NCI-H1092 (cell line): ENCODE measurements around the gene FKBP14.
"Not testable (repeated sequence)": the region's sequence is repeated elsewhere in the genome, so short reads cannot be mapped to it uniquely, and the experiment has no call there.

Experiments
- DNase-seq: peaks from one replicate; lab custom pipeline; 2025; lab: John Stamatoyannopoulos, UW

The FKBP14 gene

DNA sequence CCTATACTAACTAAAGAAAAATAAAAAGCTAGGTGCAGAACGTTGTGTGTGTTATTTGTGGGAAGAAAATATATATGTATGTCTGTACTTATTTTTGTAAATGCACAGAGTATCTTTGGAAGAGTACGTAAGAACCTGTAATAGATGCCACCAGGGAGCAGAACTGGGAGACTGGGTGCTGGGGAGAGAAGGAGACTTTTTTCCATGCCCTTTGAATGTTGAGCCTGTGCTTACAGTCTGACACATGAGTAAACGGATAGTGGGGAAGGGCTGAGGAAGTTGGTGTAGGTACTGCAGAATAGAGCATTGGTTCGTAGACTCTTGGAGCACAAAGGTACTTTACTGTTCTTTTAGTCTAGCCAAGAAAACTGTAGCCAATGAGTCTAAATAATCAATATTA lies 35.6 kb downstream of the FKBP14 start:
- DNase-seq, result no peak

- peak; percentile 54 for DNase-seq
Measured at GRCh38 chr7:29989257-29989995, 37.1 kb downstream of the FKBP14 start, which contains the start of gene SCRN1. Gene SCRN1, minus strand, starts transcription at chr7:29989801. Its CDS starts 20,734 bp downstream, at chr7:29969067.

DNA sequence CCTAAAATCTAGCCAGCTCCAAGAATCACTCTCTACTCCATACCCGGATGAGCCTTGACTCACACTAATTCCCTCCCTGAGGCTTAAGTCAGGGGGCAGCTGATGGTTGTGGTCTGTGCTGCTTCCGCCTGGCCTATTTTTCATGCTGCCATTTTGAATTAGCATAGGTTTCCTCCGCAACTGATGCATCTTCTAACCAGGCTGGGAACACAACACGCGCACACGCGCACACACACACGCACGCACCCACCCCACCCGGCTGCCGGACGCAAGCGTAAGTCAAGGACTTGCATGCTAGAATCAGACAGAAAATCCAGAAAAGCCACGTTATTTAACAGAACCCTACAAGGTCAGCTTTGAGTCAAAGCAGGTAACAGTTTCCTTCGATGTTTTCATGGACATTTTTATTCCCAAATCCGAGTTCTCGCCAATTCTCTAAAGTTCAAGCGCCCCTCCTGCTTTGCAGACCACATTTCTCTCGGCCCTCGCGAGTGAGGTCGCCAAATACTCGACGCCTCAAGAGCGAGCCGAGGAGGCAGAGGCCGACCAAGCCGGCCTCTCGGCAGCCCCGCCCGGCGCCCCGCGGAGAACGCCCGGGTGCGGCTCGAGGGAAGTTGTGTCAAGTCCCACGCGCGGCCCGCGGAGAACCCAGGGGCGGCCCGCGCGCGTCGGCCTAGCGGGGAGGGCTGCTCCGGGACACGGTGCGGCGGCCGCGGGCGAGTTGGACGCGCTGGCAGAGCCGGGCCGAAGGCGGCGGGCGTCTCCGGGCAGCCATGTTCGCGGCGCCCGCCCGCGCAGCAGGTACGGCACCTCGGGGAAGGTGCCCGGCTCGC lies 37.9 kb downstream of the FKBP14 start:
- peak; percentile 12 for DNase-seq

- no peak for DNase-seq
Measured at GRCh38 chr7:29987811-29988317, 38.6 kb downstream of the FKBP14 start.

DNA sequence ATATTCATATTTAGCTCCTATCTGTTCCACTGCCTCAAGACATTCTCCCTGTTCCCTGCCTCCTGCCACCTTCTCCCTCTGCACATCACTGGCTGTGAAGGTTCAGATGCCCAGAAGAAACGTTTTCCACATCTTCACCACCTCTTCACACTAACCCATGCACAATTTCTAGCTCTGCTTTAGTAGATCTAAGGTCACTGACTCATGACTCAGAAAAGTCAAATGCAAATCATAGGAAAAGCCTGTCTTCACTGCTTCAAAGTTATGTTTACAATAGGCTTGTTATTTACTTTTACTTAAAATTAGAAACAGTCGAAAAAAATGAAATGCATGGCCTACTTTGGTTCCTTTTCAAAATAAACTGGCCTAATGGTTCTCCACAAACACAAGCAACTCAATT lies 39.4 kb downstream of the FKBP14 start:
- no peak for DNase-seq

GRCh38 chr7:29980151-29980550 lies 46.4 kb downstream of the FKBP14 start:
- DNase-seq, result no peak

- DNase-seq, result no peak
Measured at GRCh38 chr7:29977886-29978651, 48.4 kb downstream of the FKBP14 start.

DNA sequence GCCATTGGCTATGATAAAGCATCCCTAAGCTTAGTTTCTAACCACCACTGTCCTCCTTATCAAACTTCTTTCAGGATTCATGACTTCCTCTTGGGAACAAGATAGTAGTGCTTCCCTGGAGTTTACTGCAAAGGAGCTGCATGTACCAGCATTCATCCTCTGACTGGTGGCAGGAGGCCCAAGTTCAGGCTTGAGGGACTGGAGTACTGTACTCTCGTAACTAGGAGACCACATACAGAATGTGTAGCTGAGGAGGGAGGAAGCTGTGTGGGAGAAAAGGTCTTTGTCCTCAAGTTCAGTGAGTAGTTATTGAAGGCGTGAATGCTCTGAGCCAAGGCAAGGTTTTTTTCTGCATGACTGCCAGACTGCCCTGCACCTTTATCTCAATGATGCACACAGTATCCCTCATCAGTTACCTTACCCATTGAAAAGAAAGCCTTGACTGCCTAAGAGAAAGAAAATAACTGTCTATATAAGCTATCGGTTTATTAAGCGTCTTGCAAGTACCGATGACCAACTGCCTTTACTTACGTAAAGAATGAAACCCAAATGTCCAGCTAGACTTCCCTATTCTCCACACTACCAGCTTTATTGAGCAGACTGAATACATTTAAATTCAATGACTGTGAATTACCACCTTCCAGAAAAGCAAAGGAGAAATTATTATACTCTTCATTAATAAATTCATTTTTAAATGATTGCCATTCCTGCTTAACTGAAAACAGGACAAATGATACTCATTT lies 49.7 kb downstream of the FKBP14 start:
- DNase-seq, result no peak

GRCh38 chr7:29976266-29976665 lies 50.2 kb downstream of the FKBP14 start:
- DNase-seq, result no peak

- DNase-seq, result no peak
Measured at GRCh38 chr7:29975561-29975960, 50.9 kb downstream of the FKBP14 start.

- DNase-seq, result no peak
Measured at GRCh38 chr7:29974286-29974685, 52.2 kb downstream of the FKBP14 start.

- no peak for DNase-seq
Measured at GRCh38 chr7:29972315-29972669, 54.2 kb downstream of the FKBP14 start.

DNA sequence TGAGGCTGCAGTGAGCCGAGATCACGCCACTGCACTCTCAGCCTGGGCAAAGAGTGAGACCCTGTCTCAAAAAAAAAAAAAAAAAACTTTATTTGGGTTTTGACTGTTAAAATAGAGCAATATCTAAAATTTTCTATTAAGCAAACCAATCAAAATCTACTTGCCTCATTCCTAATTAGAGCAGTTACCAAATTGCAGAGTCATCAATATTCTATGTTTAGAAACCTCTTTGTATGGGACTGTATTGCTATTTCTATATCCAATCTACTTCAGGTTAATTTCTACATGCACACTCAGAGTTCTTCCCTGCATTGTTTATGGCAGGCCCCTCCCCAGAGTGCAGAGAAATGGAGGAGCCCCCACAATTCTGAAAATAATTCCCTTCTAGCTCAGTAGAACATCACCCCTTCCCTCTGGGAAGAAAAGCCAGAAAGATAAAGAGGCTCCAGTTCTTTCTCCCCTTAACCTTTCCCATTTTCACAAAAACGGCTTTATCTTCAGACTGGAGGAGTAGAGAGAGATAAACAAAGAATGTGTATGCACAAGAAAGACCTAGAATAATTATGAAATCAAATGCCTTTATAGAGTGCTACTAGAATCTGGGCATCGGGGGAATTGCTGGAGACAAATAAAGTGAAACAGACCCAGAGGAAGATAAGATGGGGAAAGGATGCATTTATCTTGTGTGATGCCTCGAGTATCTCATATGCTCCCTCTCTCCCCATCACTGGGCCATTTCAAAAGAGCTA lies 54.8 kb downstream of the FKBP14 start:
- DNase-seq, result no peak

DNA sequence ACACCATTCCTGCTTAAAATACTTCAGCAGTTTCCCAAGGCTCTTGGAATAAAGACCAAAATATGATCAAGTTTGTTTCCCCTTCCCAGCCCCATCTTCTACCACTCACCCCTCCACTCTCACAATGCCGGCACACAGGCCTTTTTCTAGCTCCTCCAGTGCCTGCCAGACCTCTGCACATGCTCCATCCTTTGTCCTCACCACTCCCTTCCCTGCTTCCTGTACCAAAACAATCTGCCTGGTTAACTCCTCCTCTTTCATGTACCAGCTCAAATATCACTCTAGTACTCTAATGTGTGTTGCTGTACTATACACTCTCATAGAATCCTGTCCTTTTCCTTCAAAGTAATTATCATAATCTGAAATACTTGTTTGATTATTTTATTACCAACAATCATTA lies 56.3 kb downstream of the FKBP14 start:
- no peak for DNase-seq

DNA sequence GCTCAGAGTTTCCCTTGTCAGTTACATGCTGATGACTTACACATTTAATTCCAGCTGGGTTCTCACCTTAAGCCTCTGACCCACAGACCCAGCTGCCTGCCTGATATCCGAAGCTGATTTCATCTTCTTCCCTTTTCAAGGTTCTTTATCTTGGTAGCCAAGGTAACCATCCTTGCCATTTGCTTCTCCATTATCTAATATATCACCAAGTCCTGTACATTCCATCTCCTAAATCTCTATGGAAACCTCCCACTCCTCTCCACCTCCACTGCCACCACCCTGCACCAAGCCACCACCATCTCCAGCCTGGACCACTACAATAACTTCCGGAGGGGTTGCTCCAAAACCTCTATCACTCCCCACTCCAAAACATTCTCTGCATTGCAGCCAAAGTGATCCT lies 56.8 kb downstream of the FKBP14 start:
- no peak for DNase-seq

DNA sequence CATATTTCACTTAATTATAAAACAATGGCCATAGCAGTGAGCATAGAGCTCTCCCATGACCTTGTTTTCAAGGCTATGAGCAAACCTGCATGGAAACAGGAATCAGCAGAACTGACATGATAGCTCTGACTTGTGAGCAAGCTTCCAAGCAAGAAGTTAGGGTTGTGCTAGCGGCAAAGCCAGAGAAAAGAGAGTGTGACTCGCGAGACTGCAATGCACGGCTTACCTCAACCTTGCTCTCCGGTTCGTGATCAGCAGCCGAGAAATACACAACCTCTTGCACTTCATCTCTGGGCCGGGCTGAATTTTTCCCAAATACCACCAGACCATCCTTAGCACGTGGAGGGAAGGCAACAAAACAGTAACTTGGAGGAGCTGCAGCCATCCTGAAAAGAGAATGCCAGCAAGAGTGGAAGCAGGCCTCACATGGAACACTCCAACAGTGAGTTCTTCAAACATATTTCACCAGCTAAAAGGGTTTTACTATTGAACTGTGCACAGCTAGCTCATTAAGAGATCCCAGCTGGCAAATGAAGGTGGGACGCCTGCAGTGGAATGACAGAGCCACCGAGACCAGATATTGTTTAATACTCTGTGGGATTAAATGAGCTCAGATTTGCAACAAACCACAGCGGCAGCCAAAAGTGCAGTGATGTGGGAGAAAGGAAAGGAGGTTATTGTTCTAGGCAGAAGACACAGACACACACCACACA lies 57.7 kb downstream of the FKBP14 start:
- DNase-seq, result no peak

DNA sequence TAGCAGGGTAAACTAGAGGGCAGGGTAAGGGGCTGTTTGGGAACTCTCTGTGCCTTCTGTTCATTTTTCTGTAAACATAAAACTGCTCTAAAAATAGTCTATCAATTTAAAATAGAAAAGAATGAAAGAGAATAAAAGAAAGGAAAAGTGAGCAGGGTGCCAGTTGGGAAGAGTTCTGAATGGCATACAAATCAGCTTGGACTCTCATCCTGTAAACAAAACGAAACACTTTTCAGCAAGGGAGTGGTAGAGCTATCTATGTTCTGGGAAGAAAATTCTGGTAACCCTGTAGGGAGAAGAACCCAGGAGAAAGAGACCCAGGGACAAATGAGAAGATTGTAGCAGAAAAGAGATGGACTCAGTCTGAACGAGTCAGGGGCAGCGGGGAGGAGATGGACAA lies 61.5 kb downstream of the FKBP14 start:
- no peak for DNase-seq

GRCh38 chr7:29962035-29962434 lies 64.5 kb downstream of the FKBP14 start:
- DNase-seq, result no peak

- not testable (repeated sequence) for DNase-seq
Measured at GRCh38 chr7:29961611-29962010, 64.9 kb downstream of the FKBP14 start.
